Stimulated activated CD8-positive, alpha-beta memory T cell treated with anti-CD3 and anti-CD28 coated beads, Interleukin-4, amount 100 ng/mL, for 4 hours (primary cell): ENCODE results near the gene TBC1D25.

Experiments
- DNase-seq, 2 donors: peaks; one replicate each; pipeline ENCODE4 v3.0.0-alpha.2; 2020; ENCODE audit warnings: low read depth in 2 of 2, low spot score in 1 of 2

TBC1D25 gene

GRCh38 chrX:48539345-48540027 is at the start of gene TBC1D25:
TBC1D25 (plus strand) TSS chrX:48539714; CDS start chrX:48539798, 84 bp downstream.
- DNase-seq = peak; percentile 86 to 96

GRCh38 chrX:48489892-48490291 is 49.6 kb upstream of the TBC1D25 start:
- no peak for DNase-seq

GRCh38 chrX:48490661-48491060 is 48.9 kb upstream of the TBC1D25 start:
- DNase-seq = no peak

- DNase-seq = no peak
Observed at GRCh38 chrX:48491809-48492208, 47.7 kb upstream of the TBC1D25 start.

- DNase-seq = no peak
Observed at GRCh38 chrX:48492293-48492910, 47.1 kb upstream of the TBC1D25 start.

- no peak for DNase-seq
Observed at GRCh38 chrX:48493890-48494364, 45.6 kb upstream of the TBC1D25 start.

- DNase-seq = no peak
Observed at GRCh38 chrX:48496660-48497059, 42.9 kb upstream of the TBC1D25 start.

- DNase-seq = no peak
Observed at GRCh38 chrX:48497871-48498270, 41.6 kb upstream of the TBC1D25 start.

- DNase-seq = no peak
Observed at GRCh38 chrX:48498374-48498809, 41.1 kb upstream of the TBC1D25 start.

GRCh38 chrX:48504261-48504660 is 35.3 kb upstream of the TBC1D25 start:
- DNase-seq = no peak

GRCh38 chrX:48505481-48505880 is 34.0 kb upstream of the TBC1D25 start:
- no peak for DNase-seq

GRCh38 chrX:48507246-48507645 is 32.3 kb upstream of the TBC1D25 start:
- no peak for DNase-seq

- DNase-seq = peak; percentile 38 to 56
Observed at GRCh38 chrX:48508400-48509244, 30.9 kb upstream of the TBC1D25 start, which contains the start of gene PORCN. PORCN (plus strand) TSS chrX:48508992; CDS start chrX:48509821, 829 bp downstream.

- DNase-seq = no peak
Observed at GRCh38 chrX:48509245-48509590, 30.3 kb upstream of the TBC1D25 start.

- no peak for DNase-seq
Observed at GRCh38 chrX:48509619-48510018, 29.9 kb upstream of the TBC1D25 start.

- DNase-seq = no peak
Observed at GRCh38 chrX:48511560-48511959, 28.0 kb upstream of the TBC1D25 start.

- no peak for DNase-seq
Observed at GRCh38 chrX:48512371-48512935, 27.1 kb upstream of the TBC1D25 start.

- no peak for DNase-seq
Observed at GRCh38 chrX:48513670-48514069, 25.8 kb upstream of the TBC1D25 start.

GRCh38 chrX:48514126-48514806 is 25.2 kb upstream of the TBC1D25 start:
- no peak for DNase-seq

- DNase-seq = no peak
Observed at GRCh38 chrX:48514868-48515460, 24.6 kb upstream of the TBC1D25 start.
